HepG2 (cell line): ENCODE results near the gene EVI5. TPM values are rescaled to one million over a fixed set of nuclear protein-coding genes. Genes with fewer than 3 reads are reported as not detected.

Experiments used
- ARNTL ChIP-seq: sonication (generic); formaldehyde crosslinking; IDR thresholded peaks from 2 replicates; pipeline ENCODE4 v1.4.0; 2020; ENCODE audit warnings: mild to moderate bottlenecking, missing genetic modification reagents
- BHLHE40 ChIP-seq: IDR thresholded peaks from 2 replicates; pipeline ENCODE4 v1.6.1; 2011; ENCODE audit warnings: low read length, improper control_type of control experiment
- DMAP1 ChIP-seq: IDR thresholded peaks from 2 replicates; pipeline ENCODE4 v1.6.1; 2016
- KDM6A ChIP-seq: IDR thresholded peaks from 2 replicates; pipeline ENCODE4 v1.6.1; 2016; ENCODE audit warnings: low read depth
- LCORL ChIP-seq, 2 experiments: fragments of 450-650 bp in 1 of 2; sonication (generic) in 1 of 2; formaldehyde crosslinking in 1 of 2; IDR thresholded peaks; 2 replicates each; pipeline versions ENCODE4 v1.5.0 to v1.6.1; 2017 to 2020; ENCODE audit warnings: antibody characterized with exemption in 1 of 2, missing genetic modification reagents in 1 of 2
- MNT ChIP-seq: fragments of 450-650 bp; IDR thresholded peaks from 2 replicates; pipeline ENCODE4 v1.6.1; 2016
- SMARCC2 ChIP-seq: fragments of 450-650 bp; IDR thresholded peaks from 2 replicates; pipeline ENCODE4 v1.6.1; 2017; ENCODE audit warnings: antibody characterized with exemption, mild to moderate bottlenecking
- SP5 ChIP-seq: IDR thresholded peaks from 2 replicates; pipeline ENCODE4 v1.6.1; 2016; ENCODE audit warnings: low read depth, borderline replicate concordance
- TMF1 ChIP-seq: sonication (generic); formaldehyde crosslinking; IDR thresholded peaks from 2 replicates; pipeline ENCODE4 v1.8.1; 2022; ENCODE audit warnings: low read depth, missing genetic modification reagents
- ZBTB20 ChIP-seq: sonication (generic); formaldehyde crosslinking; IDR thresholded peaks from 2 replicates; pipeline ENCODE4 v1.8.1; 2023; ENCODE audit warnings: missing genetic modification reagents, low read depth, mild to moderate bottlenecking, borderline replicate concordance
- ZFY ChIP-seq: sonication (generic); formaldehyde crosslinking; IDR thresholded peaks from 2 replicates; pipeline ENCODE4 v1.4.0; 2020; ENCODE audit warnings: missing genetic modification reagents
- ZNF747 ChIP-seq: sonication (generic); formaldehyde crosslinking; IDR thresholded peaks from 2 replicates; pipeline ENCODE4 v1.8.1; 2023; ENCODE audit warnings: missing genetic modification reagents, mild to moderate bottlenecking, borderline replicate concordance
- ZNF773 ChIP-seq: sonication (generic); formaldehyde crosslinking; IDR thresholded peaks from 2 replicates; pipeline ENCODE4 v1.4.0; 2020; ENCODE audit warnings: missing genetic modification reagents, borderline replicate concordance
- ZNF781 ChIP-seq: sonication (generic); formaldehyde crosslinking; IDR thresholded peaks from 2 replicates; pipeline ENCODE4 v1.5.1; 2020; ENCODE audit warnings: borderline replicate concordance, mild to moderate bottlenecking, missing genetic modification reagents; ENCODE audit errors: not compliant biosample characterization
- polyA plus RNA-seq, 8 experiments: library from polyadenylated mRNA; depleted of rRNA in 3 of 8; stranded (reverse) in 7 of 8; unstranded in 1 of 8; fragments of >200 nt; fragmentation: Illumina TruSeq in 4 of 8; extraction: Trizol in 4 of 8; gene quantifications; 2 replicates each; pipeline versions ENCODE4 v1.2.1 to v1.2.3, GENCODE V29; 2011 to 2016; ENCODE audit warnings: low read depth in 4 of 8, missing spikeins in 1 of 8, mixed read lengths in 1 of 8; ENCODE audit not compliant: insufficient read depth in 1 of 8
- total RNA-seq, 5 experiments: library from RNA; depleted of rRNA; stranded (reverse); fragments of >200 nt; fragmentation: Illumina TruSeq; extraction: Trizol; gene quantifications; 2 replicates each; pipeline ENCODE4 v1.2.3, GENCODE V29; 2016; ENCODE audit warnings: low read depth in 1 of 5
- TF ChIP-seq, protein P1 (sequence below): sonication (generic); formaldehyde crosslinking; IDR thresholded peaks from 2 replicates; pipeline ENCODE4 v1.4.0; 2020; ENCODE audit warnings: missing genetic modification reagents
- TF ChIP-seq, protein P2 (sequence below): sonication (generic); formaldehyde crosslinking; IDR thresholded peaks from 2 replicates; pipeline ENCODE4 v1.8.1; 2023; ENCODE audit warnings: missing genetic modification reagents, mild to moderate bottlenecking, borderline replicate concordance
- TF ChIP-seq, protein P3 (sequence below): sonication (generic); formaldehyde crosslinking; IDR thresholded peaks from 2 replicates; pipeline ENCODE4 v1.5.0; 2020; ENCODE audit warnings: mild to moderate bottlenecking, missing genetic modification reagents
- TF ChIP-seq, protein P4 (sequence below): sonication (generic); formaldehyde crosslinking; IDR thresholded peaks from 2 replicates; pipeline ENCODE4 v1.8.0; 2022; ENCODE audit warnings: low read depth, missing genetic modification reagents
- TF ChIP-seq, protein P5 (sequence below), 2 experiments: sonication (generic) in 1 of 2; formaldehyde crosslinking in 1 of 2; IDR thresholded peaks; 2 replicates each; pipeline versions ENCODE4 v1.5.1 to v1.6.1; 2011 to 2020; ENCODE audit warnings: borderline replicate concordance in 1 of 2, low read depth in 1 of 2, low read length in 1 of 2, mild to moderate bottlenecking in 1 of 2, missing genetic modification reagents in 1 of 2, moderate library complexity in 1 of 2

The EVI5 gene
- total and polyA plus RNA-seq, 2 of the 13 experiments (the other 11 are each of a cell fraction or from before 2014, with no cell fraction given) = 4.0 to 12.6 TPM

DNA sequence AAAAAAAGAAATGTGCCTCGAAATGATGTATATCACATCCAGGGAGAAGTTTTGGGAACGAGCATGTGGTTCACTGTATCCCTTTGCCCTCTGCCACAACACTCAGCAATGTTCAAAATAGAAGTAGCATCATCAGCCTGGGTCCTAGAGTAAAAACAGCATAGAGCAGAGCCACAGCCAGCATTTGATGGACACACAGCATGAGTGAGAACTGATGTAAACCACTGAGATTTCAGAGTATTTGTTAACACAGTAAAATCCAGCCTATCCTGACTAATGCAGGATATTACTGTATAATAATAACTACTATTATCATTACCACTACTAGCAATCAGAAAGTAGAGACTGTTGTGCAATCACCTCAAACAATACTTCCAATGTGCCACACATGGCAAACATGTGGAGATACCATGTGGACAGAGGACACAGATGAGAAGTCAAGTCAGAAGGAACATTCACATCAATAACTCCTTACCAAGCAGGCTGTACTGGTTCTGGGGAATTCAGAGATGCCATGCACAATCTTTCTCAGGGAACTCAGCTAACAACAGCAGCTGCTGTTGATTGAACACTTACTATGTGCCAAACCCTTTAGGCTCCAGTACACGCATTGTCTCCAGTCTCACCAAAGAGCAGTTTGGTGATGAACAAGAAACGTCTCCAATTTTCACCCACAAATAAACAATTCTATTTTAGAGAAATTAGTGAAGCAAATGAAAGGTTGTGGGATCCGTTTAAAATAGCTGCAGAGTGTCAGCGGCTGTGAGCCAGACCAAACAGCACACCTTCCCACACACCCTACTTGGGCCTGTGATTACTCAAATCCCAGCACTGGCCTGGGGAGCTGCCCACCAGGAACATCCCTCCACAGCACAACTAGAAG lies 281.6 kb downstream of the EVI5 start (continued):
- TF ChIP-seq, protein P1, sequence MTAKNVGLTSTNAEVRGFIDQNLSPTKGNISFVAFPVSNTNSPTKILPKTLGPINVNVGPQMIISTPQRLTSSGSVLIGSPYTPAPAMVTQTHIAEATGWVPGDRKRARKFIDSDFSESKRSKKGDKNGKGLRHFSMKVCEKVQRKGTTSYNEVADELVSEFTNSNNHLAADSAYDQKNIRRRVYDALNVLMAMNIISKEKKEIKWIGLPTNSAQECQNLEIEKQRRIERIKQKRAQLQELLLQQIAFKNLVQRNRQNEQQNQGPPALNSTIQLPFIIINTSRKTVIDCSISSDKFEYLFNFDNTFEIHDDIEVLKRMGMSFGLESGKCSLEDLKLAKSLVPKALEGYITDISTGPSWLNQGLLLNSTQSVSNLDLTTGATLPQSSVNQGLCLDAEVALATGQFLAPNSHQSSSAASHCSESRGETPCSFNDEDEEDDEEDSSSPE (CRISPR knock-in tag) = no peak
- TF ChIP-seq ZNF773 (CRISPR knock-in tag) (no peak), MNT (peak; percentile 59; the same call in 1 of the 2 replicates), DMAP1 (no peak), ZNF781 (CRISPR knock-in tag) (no peak), ZBTB20 (CRISPR knock-in tag) (no peak), TMF1 (CRISPR knock-in tag) (no peak), KDM6A (CRISPR knock-in tag) (no peak), ZNF747 (CRISPR knock-in tag) (no peak), LCORL (IDR thresholded peaks at IDR 0.05) (no peak), LCORL (CRISPR knock-in tag; IDR thresholded peaks at IDR 0.05) (no peak), SMARCC2 (no peak), ARNTL (CRISPR knock-in tag) (no peak), SP5 (CRISPR knock-in tag) (no peak), BHLHE40 (no peak), ZFY (CRISPR knock-in tag) (0 out of 2 replicates have a peak, but pooled peaks have one; percentile 6)
- TF ChIP-seq, protein P2, sequence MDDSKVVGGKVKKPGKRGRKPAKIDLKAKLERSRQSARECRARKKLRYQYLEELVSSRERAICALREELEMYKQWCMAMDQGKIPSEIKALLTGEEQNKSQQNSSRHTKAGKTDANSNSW (CRISPR knock-in tag) = no peak
- TF ChIP-seq, protein P3, sequence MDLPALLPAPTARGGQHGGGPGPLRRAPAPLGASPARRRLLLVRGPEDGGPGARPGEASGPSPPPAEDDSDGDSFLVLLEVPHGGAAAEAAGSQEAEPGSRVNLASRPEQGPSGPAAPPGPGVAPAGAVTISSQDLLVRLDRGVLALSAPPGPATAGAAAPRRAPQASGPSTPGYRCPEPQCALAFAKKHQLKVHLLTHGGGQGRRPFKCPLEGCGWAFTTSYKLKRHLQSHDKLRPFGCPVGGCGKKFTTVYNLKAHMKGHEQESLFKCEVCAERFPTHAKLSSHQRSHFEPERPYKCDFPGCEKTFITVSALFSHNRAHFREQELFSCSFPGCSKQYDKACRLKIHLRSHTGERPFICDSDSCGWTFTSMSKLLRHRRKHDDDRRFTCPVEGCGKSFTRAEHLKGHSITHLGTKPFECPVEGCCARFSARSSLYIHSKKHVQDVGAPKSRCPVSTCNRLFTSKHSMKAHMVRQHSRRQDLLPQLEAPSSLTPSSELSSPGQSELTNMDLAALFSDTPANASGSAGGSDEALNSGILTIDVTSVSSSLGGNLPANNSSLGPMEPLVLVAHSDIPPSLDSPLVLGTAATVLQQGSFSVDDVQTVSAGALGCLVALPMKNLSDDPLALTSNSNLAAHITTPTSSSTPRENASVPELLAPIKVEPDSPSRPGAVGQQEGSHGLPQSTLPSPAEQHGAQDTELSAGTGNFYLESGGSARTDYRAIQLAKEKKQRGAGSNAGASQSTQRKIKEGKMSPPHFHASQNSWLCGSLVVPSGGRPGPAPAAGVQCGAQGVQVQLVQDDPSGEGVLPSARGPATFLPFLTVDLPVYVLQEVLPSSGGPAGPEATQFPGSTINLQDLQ (CRISPR knock-in tag) = no peak
- TF ChIP-seq, protein P4, sequence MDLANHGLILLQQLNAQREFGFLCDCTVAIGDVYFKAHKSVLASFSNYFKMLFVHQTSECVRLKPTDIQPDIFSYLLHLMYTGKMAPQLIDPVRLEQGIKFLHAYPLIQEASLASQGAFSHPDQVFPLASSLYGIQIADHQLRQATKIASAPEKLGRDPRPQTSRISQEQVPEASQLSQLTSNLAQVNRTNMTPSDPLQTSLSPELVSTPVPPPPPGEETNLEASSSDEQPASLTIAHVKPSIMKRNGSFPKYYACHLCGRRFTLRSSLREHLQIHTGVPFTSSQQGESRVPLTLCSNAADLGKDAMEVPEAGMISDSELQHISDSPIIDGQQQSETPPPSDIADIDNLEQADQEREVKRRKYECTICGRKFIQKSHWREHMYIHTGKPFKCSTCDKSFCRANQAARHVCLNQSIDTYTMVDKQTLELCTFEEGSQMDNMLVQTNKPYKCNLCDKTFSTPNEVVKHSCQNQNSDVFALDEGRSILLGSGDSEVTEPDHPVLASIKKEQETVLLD = no peak
- TF ChIP-seq, protein P5, sequence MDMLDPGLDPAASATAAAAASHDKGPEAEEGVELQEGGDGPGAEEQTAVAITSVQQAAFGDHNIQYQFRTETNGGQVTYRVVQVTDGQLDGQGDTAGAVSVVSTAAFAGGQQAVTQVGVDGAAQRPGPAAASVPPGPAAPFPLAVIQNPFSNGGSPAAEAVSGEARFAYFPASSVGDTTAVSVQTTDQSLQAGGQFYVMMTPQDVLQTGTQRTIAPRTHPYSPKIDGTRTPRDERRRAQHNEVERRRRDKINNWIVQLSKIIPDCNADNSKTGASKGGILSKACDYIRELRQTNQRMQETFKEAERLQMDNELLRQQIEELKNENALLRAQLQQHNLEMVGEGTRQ (IDR thresholded peaks at IDR 0.05; ENCODE audit: low read depth, low read length) = no peak
- TF ChIP-seq, protein P5 (CRISPR knock-in tag; IDR thresholded peaks at IDR 0.05; ENCODE audit: borderline replicate concordance) = no peak
